KMS-11 (cell line): ENCODE data around the gene PRKAR2A.

Experiments used
- H2AFZ ChIP-seq: fragments of 200-600 bp; sonication (generic); 2 replicates; pipeline ENCODE4 v1.6.1; 2016; ENCODE audit warnings: antibody characterized with exemption, mixed run types, low read depth
- H3K27ac ChIP-seq: fragments of 200-600 bp; sonication (generic); 2 replicates; pipeline ENCODE4 v1.6.1; 2016; ENCODE audit warnings: mild to moderate bottlenecking, mixed run types
- H3K27me3 ChIP-seq: fragments of 200-600 bp; sonication (generic); 2 replicates; pipeline ENCODE4 v1.6.1; 2017; ENCODE audit warnings: mild to moderate bottlenecking, low read depth, mixed run types, moderate library complexity; ENCODE audit not compliant: insufficient read depth
- H3K36me3 ChIP-seq: fragments of 200-600 bp; sonication (generic); 2 replicates; pipeline ENCODE4 v1.6.1; 2017; ENCODE audit warnings: mild to moderate bottlenecking, mixed run types; ENCODE audit not compliant: insufficient read depth
- H3K4me1 ChIP-seq: fragments of 200-600 bp; sonication (generic); 2 replicates; pipeline ENCODE4 v1.6.1; 2016; ENCODE audit warnings: mild to moderate bottlenecking, low read depth, mixed run types; ENCODE audit not compliant: poor library complexity, severe bottlenecking
- H3K4me2 ChIP-seq: fragments of 200-600 bp; sonication (generic); 2 replicates; pipeline ENCODE4 v1.7.0; 2016; ENCODE audit warnings: mild to moderate bottlenecking, mixed run types
- H3K4me3 ChIP-seq: fragments of 200-600 bp; sonication (generic); IDR thresholded peaks from 2 replicates; pipeline ENCODE4 v1.6.1; 2017; ENCODE audit warnings: low read depth, low read length, mixed read lengths; ENCODE audit not compliant: insufficient read depth
- H3K79me2 ChIP-seq: fragments of 200-600 bp; sonication (generic); 2 replicates; pipeline ENCODE4 v1.6.1; 2016; ENCODE audit warnings: low read depth, mixed run types; ENCODE audit not compliant: insufficient read depth
- H3K9ac ChIP-seq: fragments of 200-600 bp; sonication (generic); 2 replicates; pipeline ENCODE4 v1.6.1; 2016; ENCODE audit warnings: mild to moderate bottlenecking, mixed run types
- H4K20me1 ChIP-seq: fragments of 200-600 bp; sonication (generic); 2 replicates; pipeline ENCODE4 v1.6.1; 2016; ENCODE audit warnings: mild to moderate bottlenecking, mixed run types; ENCODE audit not compliant: insufficient read depth
- TF ChIP-seq, protein P1 (sequence below): fragments of 200-600 bp; sonication (generic); conservative IDR thresholded peaks from 2 replicates; pipeline ENCODE4 v1.6.1; 2017; ENCODE audit warnings: low read depth, mild to moderate bottlenecking, antibody characterized with exemption, low read length, moderate library complexity, mixed read lengths

The PRKAR2A gene

DNA sequence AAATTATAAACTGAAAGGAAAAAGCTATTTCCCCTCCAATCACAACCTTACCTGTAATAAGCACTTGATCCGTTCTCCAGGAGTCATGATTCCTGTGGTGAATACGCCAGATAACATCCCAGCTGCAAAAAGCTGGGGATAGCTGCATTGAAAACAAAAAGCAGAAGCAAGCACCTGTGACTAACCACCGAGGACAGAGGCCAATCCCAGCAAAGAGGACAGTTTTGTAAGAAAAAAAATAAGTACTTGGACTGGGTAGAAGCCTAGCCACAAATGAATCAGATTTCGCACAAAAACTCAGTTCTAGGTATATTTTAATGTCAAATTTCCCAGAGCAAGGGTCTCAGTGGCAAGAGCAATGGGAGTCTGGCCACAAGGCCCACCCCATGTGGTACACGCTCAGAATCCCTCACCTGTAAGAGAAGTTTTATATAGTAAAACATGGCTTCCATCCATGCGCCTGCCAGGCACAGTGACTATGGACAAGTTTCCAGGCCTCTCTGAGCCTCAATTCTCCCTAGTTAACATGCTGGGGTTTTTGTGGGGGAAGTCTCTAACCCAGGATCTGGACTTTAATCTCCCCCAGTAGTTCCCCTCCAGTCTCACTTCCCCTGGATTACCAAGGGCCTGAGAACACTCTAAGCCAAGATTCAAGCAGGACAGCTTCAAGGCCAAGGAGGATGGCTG, 31.8 kb upstream of the PRKAR2A start:
- no peaks in the 10 kb centered on the region for H3K4me1 ChIP-seq
- H3K27me3 ChIP-seq = no peaks in the 10 kb centered on the region
- no peak overlapping the region for H3K27ac ChIP-seq
- TF ChIP-seq, protein P1, sequence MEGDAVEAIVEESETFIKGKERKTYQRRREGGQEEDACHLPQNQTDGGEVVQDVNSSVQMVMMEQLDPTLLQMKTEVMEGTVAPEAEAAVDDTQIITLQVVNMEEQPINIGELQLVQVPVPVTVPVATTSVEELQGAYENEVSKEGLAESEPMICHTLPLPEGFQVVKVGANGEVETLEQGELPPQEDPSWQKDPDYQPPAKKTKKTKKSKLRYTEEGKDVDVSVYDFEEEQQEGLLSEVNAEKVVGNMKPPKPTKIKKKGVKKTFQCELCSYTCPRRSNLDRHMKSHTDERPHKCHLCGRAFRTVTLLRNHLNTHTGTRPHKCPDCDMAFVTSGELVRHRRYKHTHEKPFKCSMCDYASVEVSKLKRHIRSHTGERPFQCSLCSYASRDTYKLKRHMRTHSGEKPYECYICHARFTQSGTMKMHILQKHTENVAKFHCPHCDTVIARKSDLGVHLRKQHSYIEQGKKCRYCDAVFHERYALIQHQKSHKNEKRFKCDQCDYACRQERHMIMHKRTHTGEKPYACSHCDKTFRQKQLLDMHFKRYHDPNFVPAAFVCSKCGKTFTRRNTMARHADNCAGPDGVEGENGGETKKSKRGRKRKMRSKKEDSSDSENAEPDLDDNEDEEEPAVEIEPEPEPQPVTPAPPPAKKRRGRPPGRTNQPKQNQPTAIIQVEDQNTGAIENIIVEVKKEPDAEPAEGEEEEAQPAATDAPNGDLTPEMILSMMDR = no peak
- H2AFZ ChIP-seq = no peak overlapping the region
- H4K20me1 ChIP-seq = no peaks in the 10 kb centered on the region
- H3K4me2 ChIP-seq = no peak overlapping the region
- H3K79me2 ChIP-seq = no peaks in the 10 kb centered on the region
- no peak overlapping the region for H3K4me3 ChIP-seq
- H3K9ac ChIP-seq = no peak overlapping the region
- no peaks in the 10 kb centered on the region for H3K36me3 ChIP-seq

DNA sequence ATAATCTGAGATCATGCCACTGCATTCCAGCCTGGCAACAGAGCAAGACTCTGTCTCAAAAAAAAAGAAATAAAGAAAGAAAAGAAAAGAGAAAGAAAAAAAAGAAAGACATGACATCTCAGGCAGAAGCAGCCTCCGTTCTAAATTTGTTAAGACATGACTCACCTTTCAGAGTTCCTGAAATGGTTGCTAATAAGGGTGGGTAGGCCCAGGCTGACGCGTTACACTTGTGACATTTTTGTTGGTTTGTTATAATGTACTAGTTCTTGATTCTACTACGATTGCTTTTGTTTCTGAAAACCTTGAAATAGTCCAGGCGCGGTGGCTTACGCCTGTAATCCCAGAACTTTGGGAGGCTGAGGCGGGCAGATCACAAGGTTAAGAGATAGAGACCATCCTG, 30.0 kb upstream of the PRKAR2A start:
- TF ChIP-seq, protein P1 = no peak
- Histone ChIP-seq H4K20me1 (no peaks in the 10 kb centered on the region), H3K36me3 (no peaks in the 10 kb centered on the region), H3K27ac (no peak overlapping the region), H2AFZ (no peak overlapping the region), H3K4me1 (no peaks in the 10 kb centered on the region), H3K4me3 (no peak overlapping the region), H3K79me2 (no peaks in the 10 kb centered on the region), H3K27me3 (no peaks in the 10 kb centered on the region), H3K9ac (no peak overlapping the region), H3K4me2 (no peak overlapping the region)

DNA sequence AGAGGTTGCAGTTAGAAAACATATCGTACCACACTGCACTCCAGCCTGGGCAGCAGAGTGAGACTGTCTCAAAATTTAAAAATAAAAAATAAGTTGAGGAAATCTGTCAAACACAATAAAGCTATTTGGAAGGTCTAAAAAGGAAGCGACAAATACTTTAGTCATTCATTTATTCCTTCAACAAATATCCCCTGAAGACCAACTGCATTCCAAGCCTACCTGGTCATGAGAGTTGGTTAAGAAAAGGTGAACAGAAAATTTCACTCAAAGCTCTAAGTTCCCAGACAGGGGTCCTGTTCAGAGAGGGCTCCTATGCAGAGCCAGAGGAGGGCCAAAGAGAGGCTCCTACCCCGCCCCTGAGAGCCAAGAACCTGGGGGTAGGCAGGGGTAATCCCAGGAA, 15.4 kb upstream of the PRKAR2A start:
- no peaks in the 10 kb centered on the region for H3K27me3 ChIP-seq
- H3K4me2 ChIP-seq = no peak overlapping the region
- H3K4me3 ChIP-seq = no peak overlapping the region
- H3K79me2 ChIP-seq = no peaks in the 10 kb centered on the region
- H3K9ac ChIP-seq = no peak overlapping the region
- H3K27ac ChIP-seq = no peak overlapping the region
- no peaks in the 10 kb centered on the region for H4K20me1 ChIP-seq
- no peaks in the 10 kb centered on the region for H3K4me1 ChIP-seq
- no peak overlapping the region for H2AFZ ChIP-seq
- TF ChIP-seq, protein P1 = no peak
- H3K36me3 ChIP-seq = no peaks in the 10 kb centered on the region

DNA sequence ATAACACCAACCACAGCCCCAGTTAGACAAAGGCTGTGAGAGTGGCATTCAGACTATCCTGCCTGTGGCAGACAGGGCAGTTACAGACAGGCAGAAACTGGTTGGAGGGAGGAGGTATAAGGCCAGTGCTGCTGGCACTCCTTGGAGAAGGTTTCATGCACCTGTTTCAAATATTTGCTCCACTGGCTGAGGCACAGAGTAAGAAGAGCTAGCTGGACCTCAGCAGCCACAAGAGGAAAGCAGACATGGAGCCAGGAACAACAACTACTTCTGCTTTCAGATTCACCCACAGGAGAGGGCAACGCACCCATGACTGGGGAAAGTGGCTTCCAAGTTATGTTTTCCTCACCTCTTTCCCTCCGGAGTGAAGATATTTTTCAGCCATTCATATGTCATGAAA, 11.5 kb upstream of the PRKAR2A start:
- no peak overlapping the region for H3K27ac ChIP-seq
- no peak overlapping the region for H3K4me3 ChIP-seq
- no peaks in the 10 kb centered on the region for H3K79me2 ChIP-seq
- no peaks in the 10 kb centered on the region for H3K36me3 ChIP-seq
- H4K20me1 ChIP-seq = no peaks in the 10 kb centered on the region
- no peak overlapping the region for H3K4me2 ChIP-seq
- H2AFZ ChIP-seq = no peak overlapping the region
- no peaks in the 10 kb centered on the region for H3K4me1 ChIP-seq
- H3K27me3 ChIP-seq = no peaks in the 10 kb centered on the region
- TF ChIP-seq, protein P1 = no peak
- no peak overlapping the region for H3K9ac ChIP-seq
